ENCODE data around the gene SRD5A3.

Gene SRD5A3

DNA sequence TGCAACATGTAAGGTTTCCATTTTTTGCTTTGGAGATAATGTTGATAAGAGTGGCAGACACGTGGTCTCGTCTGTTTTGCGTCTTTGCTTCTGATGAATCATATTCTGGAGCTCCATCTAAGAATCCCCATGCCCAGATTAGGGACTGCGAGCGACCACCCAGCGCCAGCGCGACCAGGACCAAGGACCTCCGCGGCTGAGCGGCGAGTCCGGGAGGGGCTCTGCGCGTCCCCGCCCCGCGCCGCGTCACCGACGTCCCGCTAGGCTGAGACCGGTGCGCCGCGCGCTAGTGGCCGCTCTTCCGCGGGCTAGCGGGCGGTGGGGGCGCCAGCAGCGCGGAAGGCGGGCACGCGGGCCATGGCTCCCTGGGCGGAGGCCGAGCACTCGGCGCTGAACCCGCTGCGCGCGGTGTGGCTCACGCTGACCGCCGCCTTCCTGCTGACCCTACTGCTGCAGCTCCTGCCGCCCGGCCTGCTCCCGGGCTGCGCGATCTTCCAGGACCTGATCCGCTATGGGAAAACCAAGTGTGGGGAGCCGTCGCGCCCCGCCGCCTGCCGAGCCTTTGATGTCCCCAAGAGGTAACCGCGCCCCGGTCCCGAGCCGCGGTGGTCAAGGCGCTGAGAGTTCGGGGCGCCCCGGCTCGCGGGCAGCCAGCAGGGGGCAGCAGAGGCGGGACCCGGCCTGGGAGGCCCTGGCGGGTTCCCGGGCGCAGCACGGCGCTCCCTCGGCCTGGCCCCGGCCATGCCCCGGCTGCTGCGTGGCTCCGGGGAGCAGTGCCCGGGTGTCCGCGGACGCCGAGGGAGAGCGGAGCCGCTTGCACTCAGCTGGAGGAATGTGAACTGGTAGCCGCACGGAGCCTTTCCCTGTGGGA lies at the start of gene SRD5A3:
Gene SRD5A3 (plus strand): TSS at position 263 of the 871 bp plus-strand sequence. CDS start 95 bp downstream, at position 358.
- DNase-seq = peak; percentile 88

DNA sequence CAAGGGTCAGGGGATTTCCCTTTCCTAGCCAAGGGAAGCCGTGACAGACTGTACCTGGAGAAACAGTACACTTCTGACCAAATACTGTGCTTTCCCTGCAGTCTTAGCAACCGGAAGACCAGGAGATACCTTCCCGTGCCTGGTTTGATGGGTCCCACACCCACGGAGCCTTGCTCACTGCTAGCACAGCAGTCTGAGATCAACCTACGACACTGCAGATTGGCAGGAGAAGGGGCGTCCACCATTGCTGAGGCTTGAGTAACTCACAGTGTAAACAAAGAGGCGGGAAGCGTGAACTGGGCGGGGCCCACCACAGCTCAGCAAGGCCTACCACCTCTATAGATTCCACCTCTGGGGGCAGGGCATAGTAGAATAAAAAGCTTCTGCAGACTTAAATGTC lies 48.7 kb upstream of the SRD5A3 start:
- no peak for DNase-seq

DNA sequence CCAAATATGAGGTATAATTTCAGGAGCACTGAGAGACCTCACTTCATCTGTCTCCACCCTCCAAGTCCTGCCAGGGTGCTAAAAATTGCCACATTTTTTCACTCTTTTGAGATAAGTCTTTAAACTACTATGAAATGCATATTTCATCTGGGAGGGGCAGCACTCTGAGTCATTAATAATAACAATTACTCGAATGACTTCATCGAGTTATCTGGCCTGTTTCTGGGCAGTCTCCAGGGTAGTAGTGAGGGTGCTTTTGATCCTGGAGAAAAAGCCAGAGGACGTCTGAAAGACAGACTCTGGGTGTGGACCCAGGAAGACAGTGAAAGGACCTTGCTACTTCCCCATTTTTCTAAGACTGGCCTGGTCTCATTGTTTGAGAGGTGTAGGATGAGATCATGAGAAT lies 42.3 kb upstream of the SRD5A3 start:
- DNase-seq = no peak

DNA sequence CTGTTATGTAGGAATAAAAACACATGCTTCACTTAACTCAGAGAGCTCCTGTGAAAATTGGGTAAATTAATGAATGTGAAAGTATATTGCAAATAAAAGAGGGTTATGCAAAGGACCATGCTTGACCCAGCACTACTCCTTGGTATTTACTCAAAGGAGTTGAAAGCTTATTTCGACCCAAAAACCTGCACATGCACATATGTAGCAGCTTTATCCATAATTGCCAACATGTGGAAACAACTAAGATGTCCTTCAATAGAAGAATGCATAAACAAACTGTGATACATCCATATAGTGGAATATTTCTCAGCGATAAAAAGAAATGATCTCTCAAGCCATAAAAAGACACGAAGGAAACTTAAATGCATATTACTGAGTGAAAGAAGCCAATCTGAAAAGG lies 41.7 kb upstream of the SRD5A3 start:
- no peak for DNase-seq

DNA sequence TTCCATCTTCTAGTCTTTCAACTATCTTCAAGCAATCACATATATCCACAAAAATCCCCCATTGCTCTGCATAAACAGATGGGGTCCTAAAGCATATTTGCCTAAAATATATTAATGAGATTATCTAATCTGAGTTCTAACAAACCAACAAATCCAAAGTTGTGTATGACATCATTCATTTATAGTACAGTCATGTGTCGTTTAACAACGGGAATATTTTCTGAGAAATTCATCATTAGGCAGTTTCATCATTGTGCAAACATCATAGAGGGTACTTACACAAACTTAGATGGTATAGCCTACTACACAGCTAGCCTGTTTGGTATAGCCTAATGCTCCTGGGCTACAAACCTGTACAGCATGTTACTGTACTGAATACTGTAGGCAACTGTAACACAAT lies 38.0 kb upstream of the SRD5A3 start:
- DNase-seq = no peak

DNA sequence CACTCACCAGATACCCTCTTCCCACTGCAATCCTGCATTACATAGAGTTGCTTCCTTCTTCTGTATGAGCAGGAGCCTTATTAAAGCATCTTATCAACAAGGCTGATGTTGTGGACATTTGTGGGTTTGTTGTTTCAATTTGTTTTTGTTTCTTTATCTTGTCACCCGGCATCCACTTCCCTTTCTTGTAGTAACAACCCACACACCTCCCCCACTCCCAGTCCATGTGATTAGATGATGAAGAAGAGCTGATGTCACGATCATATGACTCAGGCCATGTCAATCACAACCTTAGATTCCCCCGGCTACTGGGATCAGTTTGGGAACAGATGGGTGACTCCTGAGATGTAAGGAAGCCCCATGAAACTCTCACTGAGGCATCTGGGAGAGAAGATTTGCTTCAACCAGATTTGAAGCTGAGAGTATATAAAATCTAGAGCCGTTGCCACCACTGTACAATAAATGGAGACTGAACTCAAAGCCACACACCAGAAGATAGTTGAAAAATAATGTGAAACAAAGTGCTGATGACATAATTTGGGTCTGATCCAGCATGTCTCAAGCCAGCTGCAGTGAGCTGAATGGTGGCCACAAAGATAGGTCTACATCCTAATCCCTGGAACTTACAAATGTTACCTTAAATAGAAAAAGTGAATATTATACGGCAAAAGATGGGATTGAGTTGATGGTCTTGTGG lies 34.1 kb upstream of the SRD5A3 start:
- DNase-seq = no peak

DNA sequence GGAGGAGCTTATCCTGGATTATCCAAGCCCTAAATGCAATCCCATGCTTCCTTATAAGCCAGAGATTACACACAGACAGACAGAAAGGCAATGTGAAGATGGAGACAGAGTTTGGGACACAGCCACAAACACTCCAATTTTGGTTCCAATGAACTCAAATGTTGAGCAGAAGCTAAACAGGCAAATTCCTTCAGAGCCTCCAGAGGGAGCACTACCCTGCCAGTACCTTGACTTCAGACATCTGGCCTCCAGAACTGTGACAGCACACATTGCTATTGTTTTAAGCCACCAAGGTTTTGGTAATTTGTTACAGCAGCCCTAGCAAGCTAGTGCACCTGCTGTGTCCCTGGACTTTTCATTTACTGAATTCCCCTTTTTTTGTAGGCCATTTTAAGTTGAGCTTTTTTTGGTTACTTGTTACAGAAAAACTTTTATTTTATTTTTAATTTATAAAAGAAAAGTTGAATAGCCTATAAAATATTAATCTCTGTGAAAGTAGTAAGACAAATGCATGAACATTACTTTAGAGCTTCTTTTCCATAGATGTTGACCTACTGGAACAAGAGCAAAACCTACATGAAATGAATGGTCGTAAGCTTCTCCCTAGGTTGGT lies 33.4 kb upstream of the SRD5A3 start:
- DNase-seq = peak; percentile 31

DNA sequence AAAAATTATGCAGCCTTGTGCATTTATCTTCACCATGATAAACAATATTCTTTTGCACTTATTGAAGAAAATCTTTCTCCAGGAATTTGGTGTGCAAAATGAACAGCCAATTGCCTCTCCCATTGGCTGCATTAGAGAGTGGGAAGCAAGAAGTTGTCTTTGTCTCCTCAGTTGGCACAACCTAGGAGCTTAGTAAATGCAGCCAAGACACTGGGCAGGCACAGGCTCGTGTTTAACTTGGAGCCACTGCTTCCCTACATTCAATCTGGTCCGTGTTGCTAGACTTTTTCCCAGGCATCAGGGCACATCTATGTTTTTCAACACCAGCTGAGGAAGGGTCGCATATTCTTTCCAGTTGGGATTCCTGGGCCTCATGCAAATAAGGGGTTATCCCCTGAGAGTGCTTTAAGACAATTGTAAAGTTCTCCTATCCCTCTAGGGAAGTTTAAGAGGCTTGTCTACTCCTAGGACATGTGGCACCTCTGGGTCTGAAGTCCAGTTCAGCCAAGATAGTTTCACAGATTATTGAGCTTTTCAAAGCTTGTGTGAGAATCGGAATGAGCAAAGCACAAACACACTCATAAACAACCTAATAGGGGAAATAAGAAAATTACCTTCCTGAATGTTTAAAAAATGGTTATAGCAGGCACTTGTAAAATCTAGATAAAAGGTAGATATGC lies 31.8 kb upstream of the SRD5A3 start:
- DNase-seq = no peak

DNA sequence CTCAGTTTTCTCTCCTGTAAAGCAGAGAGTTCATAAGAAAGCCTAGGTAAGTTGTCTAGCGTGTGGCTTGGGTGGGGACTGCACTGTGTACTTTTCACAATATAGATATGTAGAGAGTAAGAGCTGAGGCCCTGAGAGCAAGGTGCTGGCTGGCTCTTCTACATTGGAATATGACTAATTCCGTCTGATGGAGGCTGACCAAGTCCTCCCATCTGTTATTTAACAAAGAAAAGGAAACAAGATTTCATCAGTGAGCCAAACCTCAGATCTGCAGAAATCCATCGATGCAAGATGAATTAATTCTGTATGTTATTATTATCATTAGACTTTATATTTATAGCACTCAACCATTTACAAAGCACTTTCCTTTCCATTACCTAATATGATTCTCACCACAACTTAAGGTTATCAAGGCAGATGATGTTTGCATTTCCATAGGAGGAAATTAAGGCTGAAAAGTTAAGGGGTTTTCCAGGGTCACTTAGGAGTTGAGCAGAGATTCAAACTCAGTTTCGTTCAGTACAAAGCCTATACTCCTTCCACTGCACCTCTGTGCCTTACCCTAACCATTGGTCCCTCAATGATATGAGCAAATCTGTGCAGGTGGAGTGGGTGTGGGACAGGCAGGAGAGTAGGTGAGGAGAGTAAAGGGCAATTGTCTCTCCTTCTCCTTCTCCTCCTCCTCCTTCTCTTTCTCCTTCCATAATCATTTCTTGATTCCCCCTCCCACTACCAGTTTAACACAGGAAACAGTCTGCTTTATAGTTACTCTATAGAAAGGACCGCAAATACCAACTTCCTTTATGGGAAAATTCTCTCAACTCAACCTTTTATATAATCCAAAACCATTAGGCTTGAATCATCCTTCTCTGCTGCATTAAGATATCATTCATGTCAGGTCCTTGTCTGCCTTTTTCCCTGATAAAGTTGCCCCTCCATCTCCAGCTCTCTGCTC lies 27.6 kb upstream of the SRD5A3 start:
- DNase-seq = no peak

DNA sequence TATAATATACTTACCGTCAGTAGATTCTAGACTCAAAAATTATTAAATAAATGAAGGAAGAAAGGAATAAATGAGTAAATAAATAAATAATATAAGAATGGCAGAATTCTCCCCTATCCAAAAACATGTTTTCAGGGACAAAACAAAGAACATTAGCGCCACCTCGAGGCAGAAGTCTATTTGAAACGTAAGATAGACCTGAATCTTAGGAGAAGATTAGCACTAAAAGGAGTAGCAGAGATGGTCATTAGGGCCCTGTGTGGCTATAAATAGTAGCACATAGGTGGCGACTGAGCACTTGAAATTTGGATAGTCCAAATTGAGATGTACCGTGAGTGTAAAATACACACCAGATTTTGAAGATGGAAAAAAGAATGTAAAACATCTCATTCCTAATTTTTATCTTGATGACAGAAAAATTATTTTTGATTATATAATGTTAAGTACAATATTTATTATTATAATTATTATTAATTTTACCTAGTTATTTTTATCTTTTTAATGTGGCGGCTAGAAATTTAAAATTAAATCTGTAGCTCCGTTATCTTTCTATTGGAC lies 24.3 kb upstream of the SRD5A3 start:
- peak; percentile 77 for DNase-seq

DNA sequence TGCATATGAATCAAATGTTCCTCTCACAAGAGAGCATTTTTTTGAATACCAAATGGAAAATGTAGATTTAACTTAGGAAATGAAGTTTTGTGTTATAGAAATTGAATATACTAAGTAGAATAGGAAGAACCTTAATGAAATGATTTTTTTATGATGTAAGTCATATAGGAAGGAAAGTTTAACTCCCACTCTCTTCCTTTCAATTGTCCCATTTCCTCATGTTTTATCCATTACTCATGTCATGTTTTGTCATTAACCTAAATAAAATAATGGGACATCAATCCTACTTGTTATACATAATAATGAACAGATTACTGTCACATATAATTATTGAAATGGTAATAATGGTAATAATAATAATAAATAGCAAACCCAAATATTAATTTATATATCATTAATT lies 22.7 kb upstream of the SRD5A3 start:
- no peak for DNase-seq

DNA sequence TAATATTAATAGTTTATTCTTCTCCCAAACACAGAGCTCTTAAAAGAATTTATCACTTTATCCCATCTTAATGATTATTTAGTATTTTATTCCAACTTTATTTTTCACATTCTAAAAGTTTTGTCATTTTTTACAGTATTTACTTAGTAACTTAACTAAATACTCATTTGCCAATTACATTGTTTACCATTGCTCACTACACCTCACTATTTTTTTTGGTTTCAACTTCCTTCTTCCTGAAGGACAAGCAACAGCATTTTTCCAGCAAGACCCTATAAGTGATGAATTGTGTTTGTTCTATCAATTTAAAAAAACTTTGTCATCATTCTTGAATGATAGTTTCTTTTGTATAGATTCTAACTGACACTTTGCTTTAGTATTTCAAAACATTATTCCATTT lies 19.4 kb upstream of the SRD5A3 start:
- DNase-seq = no peak

DNA sequence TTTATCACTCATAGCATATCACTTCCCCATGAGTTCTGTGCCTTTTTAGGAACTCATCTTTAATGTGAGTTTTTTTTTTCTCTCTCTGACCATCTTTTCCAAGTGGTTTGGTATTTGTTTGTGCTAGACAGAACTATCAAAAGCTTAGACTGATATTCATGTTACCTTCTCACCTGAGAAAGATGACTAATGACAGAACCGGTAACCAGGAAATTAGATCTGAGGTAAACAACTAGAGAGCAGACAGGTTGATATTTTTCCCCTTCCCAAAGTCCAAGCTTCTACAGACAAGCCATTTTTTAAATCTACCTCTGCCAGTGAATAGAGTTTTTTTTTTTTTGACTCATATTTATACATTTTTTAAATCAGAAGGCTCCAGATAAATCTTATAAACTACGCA lies 17.0 kb upstream of the SRD5A3 start:
- no peak for DNase-seq

DNA sequence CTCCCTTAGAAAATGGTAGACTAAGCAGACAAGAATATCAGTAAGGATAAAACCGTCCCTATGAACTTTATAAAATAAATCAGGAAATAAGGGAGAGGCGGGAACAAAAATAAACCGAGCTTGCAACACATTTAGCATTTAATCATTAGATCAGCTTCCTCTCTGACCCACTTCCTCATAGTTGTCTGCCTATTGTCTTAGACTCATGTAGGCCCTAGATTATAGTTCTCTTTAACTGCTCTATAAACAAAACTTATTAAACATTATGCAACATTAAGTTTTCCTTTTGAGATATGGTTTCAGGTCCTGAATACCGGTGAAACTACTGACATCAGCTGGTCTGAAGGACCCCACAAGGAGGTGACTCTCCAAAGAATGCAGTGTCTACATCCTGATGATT lies 15.8 kb upstream of the SRD5A3 start:
- DNase-seq = no peak

DNA sequence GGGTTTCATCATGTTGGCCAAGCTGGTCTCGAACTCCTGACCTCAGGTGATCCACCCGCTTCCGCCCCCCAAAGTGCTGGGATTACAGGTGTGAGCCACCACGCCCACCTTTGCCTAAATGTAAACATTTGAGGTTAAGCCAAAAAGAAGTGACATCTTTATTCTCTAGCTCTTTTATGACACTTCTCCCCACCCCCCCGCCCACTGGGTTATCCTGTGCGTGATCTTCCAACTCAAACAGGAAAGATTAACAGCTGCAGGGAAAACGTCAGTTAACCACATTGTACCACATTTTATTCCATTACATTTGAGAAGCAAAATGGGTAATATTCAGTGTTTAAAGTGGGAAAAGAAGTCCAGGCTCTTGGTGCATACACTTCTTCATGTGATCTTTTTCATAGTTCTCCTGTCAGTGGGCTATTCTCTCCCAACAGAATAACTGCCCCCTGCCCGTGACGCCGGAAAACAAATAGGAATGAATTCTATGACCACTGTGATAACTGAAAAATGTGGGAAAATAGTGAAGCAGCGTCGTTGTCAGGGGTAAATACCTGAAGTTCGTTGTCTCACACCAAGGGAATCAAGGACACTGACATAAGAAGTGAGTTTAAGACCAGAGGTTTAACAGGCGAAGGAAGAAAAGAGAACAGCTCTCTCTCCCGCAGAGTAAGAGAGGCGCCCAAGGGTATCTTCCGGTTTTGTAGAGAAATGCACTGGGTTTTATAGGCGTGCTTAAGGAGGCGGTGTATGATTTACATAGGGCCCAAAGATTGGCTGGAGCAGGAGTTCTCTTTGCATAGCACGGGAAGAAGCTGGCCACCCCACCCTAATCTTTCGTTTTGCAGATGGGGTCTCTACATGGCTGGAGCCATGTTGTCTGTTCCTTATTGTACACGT lies 9.7 kb upstream of the SRD5A3 start:
- no peak for DNase-seq

DNA sequence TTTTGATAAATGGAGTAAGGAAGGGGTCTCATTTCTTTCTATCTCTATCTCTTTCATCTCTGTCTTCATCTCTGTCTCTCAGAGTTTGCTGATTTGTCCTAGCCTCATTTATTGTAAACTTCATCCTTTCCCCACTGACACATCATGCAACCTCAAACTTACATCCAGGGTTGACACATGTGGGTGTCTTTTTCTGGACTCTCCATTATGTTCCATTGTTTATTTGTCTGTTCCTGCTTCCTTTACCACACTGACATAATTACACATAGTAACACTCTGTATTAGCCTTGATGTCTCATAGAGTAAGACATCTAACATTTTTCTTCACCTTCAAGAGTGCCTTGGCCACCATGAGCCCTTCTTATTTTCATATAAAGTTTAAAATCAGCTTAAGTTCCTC lies 8.1 kb upstream of the SRD5A3 start:
- DNase-seq = no peak

DNA sequence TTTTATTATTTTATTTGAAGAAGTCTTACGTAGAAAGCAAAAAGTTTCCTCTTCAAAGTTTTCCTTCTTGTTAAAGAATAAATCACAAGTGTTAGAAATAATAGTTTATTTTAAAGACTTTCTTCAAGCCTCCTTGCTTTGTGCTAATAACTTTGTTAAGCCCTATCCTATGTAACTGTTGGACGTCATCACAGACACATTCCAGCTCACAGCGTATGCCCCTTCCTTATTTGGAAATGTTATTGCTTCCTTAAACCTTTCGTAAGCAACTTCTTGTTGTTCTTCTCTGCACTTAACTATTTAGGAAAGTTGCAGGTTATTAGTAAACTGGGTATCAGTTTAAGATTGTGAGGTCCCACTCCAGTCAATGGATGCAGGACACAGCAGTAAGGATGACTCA lies 7.6 kb upstream of the SRD5A3 start:
- DNase-seq = no peak

DNA sequence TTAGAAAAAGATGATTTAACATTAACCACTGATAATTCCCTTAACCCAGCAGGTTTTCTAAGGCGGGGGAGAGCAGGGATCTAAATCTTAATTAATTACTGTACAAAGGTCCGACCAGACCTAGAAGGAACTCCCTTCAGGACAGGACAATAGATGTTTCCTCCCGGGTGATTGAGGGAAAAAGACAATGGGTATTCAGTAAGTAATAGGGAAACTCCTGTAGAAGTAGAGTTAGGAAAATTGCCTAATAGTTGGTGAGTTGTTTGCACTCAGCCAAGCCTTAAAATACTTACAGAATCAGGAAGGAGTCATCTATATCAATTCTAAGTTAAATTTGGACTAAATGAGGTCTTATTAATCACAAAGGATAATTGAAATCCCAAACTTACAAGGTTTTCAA lies 5.8 kb upstream of the SRD5A3 start:
- no peak for DNase-seq

DNA sequence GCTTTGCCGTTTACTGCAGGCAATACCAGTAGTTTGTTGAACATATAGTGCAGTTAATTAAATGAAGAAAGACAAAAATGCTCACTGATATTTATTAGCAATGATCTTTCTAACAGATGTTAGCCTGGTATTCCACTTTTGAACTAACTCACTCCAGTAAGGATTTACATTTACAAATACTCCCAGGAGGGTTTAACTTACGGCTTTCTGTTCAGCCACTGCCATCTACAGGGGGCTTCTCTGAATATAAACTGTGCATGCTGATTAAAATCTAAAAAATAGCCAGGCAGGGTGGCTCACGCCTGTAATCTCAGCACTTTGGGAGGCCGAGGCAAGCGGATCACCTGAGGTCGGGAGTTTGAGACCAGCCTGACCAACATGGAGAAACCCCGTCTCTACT lies 2.2 kb upstream of the SRD5A3 start:
- no peak for DNase-seq

DNA sequence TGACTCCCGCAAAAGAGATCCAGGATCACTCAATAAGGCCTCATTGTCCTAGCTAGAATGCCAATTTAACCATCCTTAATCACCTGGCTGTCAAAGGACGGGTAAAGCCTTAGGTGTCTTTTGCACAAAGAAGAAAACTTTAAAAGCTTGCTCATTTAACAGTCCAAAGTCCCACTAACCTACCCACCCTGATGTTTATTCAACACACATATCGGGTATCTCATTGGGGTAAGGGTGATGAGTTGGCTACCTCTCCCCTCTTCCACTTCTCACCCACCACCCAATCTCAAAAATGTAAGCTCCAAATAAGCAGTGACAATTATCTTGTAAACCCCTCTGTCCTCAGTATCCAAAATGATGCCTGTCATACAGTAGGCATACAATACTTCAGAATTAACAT lies 988 bp upstream of the SRD5A3 start:
- DNase-seq = no peak

DNA sequence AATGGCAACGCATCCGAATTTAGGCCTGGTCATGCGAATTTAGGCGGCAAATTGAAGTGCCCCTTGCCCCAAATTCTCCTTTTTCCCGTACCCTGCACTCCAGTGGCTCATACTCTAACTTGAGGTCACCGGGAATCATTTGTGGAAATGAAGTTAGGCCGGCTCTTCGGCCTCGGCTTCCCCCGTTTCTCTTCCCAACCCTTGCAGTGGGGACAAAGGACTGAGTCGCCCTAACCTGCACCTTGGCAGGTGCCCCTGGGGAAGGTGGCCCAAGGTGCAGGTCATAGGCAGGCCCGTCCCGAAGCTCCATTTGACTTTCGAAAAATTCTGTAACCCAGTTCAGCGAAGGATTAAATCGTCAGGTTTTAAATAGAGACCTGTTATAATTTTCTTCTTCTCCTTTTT lies 811 bp downstream of the SRD5A3 start:
- DNase-seq = no peak
